Stimulated activated CD8-positive, alpha-beta memory T cell treated with anti-CD3 and anti-CD28 coated beads, Interleukin-7, amount 100 ng/mL, for 48 hours (primary cell): ENCODE results near the gene PRL.

Experiments used
- DNase-seq, 2 donors: peaks; one replicate each; pipeline ENCODE4 v3.0.0-alpha.2; 2020; ENCODE audit warnings: low read depth in 1 of 2; ENCODE audit errors: extremely low read depth in 1 of 2

Gene PRL

DNA sequence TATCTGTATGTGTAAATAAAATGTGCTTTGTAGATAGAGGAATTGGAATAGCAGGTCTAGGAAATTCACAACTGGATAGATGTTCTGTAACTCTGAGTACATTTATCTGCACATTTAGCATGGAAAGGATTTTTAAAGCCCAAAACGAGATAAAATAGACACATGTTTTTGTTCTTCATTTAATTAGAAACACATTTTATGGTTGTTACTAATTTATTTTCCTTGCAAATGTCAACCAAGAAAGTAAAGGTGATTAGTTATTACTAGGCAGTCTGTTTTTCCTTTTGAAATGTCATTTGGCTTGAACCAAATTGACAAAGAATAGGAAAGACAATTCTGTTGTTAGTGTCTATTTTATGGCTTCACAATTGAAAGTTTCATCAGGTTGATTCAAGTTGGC lies 769 bp downstream of the PRL start:
- no peak for DNase-seq

DNA sequence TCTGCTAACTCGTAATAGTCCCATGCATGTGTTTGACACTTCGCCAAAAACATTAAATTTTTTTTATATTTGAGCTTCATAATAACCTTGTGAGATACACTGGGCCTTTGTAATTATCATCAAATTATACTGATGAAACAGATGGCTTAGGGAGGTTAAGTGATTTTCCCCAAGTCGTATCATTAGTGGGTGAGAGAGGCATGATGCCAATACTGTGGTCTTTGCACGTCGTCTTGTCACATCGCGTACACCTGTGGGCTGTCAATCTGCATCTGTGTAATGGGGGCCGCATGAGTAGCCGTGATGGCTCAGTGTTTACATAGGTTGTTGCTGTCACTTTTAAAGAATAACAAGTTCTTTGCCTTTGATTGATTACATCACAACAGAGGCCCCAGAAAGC lies 1.7 kb downstream of the PRL start:
- no peak for DNase-seq

DNA sequence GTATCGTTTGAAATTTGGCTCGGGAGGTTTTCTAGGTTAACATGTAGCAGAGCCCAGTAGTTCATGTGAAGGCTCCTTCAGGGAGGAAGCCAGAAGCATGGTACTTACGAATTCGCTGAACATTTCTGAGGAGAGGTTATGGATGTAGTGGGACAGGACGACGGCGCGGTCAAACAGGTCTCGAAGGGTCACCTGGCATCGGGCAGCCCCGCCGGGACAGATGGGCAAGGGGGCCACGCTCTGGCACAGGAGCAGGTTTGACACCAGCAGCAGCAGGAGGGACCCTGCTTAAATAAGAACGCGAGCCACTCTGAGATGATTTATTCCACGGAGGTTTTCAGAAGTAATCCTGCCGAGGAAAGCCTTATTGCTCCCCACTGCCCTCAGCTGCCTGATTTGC lies 2.5 kb downstream of the PRL start:
- no peak for DNase-seq

DNA sequence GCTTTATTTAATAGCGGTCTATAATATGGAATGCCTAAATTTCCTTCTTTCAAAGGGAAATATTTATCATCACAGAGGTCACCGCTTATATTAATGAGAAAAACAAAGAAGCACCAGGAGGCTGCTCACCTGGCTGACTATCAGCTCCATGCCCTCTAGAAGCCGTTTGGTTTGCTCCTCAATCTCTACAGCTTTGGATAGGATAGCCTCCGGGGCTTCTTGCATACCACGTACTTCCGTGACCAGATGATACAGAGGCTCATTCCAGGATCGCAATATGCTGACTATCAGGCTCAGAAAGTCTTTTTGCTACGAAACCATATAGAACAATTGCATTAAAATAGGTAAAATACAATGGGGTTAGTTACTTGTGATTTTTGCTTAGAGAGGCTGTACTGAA lies 6.8 kb downstream of the PRL start:
- no peak for DNase-seq

DNA sequence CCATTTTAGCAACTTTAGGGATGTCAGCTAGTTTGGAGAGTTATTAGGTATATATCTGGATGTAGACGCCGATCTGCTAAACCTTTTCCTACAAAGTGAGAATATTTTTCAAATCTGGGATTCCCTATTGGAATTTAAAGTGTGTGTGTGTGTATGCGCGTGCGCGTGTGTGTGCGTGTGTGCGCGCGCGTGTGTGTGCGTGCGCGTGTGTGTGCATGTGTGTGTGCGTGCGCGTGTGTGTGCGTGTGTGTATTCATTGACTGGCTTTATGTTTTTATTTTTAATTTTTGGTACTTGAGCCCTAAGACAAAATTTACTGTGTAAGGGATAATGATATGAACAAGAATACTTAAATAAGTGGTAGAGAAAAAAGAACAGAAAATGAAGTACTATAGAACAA lies 8.1 kb downstream of the PRL start:
- no peak for DNase-seq

DNA sequence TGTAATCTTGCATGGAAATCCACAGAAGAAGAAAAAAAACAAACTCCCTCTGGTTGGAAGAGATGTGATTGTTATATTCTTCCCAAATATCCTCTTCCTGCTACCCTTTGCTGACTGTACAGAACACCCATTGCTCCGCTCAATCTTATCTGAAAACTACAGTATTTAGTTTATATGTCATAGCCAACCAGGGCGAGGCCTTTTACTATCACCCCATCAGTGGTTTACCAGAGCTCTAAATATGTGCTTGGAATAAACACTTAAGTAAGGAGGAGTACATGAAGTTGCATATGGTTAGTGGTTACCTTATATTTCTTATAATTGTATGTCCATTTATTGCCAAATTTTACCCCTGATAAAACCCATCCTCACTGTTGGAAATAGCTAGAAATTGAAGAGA lies 12.2 kb downstream of the PRL start:
- no peak for DNase-seq

DNA sequence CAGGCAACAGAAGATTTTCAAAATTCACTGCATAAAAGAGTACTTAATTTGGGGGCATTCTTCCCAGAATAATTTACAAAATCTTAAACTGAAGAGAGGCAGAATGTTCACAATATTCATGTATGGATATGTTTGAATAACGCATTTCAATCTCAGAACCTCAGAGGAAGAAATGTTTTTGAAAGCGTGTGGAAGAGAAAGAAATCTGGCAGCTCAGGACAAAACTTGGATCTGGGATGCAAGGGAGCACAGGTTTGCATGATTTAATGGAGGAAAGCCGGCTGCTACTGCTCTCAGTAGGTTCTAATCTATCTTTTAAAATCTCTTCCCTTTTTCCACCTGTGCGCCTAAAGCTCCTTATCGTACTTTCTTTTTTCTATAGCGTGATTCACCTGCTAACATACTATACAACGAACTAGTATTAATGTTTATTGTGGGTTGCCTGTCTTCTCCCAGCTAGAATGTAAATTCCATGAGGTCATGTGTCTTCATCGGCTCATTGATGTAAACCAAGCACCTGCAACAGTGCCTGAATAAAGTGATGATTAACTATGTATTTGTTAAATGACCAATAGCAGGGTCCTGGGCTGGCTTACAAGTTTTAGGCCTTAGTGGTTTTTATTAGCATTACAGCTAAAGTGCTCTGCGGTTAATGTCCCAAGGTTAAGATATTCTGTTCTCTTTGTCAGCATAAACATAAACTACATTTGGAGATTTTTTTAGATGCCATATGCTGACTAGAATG lies 15.3 kb downstream of the PRL start:
- DNase-seq, result no peak

DNA sequence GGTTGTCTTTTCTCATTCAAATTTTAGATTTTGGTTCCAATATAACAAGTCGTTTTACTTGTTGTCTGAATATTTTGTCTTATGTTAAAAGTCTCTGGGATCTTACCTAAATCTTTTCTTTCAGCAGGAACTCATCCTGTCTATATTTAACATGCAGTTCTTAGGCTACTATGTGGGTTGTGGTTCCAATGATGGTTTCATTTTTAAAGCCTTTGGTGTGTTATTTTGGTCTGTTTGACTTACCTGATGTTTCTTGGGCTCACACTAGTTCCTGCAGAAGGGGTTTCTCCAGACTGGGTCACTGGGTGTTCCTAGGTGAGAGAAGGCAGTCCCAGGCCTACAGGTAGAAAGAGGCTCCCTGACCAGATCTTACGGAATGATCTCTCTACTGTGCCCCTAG lies 17.4 kb downstream of the PRL start:
- no peak for DNase-seq

DNA sequence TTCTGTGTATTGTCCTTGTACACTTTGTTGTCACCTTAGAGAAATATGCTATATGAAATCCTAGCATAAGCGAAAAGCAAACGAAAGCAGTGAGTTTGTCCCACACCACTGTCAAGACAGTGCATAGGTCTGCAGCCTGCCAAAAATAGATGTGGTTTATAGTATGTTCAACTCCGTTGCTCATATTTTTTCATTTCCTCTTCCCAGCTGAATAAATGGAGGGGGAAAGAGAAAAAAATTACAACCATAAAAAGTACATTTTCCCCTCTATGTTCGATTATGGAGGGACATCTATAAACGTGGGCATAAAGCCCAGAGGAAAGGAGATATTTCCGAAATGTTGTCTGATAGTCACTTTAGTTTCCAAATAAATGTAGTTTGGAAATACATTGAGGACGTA lies 25.8 kb downstream of the PRL start:
- no peak for DNase-seq

DNA sequence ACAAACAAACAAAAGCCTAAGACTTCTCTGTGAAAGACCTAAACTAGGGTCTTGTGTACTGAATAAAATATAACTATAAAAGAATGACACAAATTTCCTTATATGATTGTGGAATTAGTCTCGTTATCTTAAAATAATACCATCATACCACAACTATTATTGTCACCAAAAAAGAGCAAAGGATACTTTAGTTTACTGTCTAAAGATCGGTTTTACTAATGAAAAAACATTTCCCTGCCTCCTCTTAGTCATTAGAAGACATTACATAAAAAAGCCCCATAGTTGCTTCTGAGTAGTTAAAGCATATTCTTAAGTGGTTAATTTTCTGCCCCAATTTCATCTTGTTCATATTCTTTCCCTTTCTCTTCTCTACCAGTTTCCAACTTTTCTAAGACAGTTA lies 33.1 kb downstream of the PRL start:
- no peak for DNase-seq

DNA sequence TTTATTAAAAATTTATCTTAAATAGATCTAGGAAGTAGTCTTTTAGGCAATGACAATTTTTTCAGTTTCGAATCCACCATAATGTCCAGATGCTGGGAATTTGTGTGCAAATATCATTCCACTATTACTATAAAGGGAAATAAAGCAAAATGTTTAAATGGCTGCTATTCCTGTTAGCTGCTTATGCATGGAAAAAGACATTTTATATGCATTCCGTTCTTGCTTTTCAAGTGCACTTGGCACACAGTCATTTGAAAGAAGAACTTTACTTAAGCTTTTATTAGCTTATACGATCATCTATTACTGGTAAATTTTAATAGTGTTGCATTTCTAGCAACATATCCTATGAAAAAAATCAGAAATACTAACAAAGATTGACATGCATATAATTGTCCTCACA lies 42.0 kb downstream of the PRL start:
- DNase-seq, result no peak

DNA sequence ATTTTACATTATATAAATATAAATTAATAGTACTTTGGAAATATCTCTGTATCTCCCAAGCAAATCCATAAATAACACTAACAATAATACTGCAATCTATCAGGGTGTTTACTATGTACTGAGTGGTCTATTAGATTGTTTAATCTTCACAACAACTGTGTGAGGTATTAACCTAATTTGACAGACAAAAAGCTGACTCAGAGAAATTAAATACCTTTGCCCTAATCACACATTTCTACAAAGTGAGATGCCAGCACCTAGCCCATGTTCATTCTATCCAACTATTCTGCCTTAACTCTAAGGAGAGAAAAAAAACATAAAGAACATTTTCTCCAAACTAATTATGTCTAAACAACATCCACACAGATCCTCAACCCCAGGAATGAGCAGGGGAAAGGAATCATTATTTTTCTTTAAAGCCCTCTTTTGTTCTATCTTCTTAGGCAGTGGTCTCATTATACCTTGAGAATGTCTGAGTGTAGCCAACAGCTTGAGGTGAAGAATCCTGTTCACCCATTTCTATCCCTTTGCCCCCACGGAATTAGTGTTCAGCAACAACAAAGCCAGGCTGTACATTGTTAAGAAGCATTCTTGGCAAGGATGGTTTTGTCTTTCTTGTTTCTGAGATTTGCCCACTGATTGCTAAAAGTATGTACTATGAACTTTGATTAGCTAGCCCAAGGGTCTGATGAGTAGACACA lies 42.7 kb downstream of the PRL start:
- DNase-seq, result no peak

DNA sequence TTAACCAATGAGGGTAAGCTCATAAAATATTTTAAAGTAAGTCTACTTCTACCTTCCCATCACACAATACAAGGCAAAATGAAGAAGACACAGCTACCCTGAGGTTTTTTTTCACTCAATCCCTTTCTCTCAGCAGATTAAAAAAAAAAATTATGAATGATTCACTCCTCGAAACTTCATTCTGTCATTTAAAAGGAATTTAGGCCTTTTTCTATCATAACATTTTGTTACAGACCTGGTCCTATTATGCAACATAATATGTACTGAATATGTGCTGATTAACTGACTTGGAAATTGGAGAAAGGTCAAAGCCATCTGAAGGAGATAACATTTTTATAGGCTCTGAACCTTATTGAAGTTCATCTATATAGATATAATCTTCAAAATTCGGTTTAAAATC lies 45.5 kb downstream of the PRL start:
- DNase-seq, result no peak

DNA sequence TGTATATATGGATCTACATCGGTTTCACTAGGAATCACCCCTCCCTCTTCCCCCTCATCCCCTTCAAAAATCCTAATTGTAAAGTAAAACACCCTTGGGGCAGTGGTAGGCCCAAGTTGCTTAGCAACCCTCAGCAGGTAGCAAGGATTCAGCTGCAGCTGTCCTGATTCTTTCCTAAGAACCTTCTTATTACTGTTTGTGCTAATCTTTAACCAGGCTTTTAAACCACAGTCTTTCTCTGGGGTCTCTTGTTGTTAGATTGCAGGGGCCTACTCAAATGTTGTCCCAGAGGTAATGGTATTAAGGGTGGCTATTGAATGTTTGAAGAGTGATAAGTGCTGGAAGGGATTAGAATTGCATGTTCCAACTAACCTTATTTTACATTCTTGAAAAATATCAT lies 46.4 kb downstream of the PRL start:
- DNase-seq, result no peak

DNA sequence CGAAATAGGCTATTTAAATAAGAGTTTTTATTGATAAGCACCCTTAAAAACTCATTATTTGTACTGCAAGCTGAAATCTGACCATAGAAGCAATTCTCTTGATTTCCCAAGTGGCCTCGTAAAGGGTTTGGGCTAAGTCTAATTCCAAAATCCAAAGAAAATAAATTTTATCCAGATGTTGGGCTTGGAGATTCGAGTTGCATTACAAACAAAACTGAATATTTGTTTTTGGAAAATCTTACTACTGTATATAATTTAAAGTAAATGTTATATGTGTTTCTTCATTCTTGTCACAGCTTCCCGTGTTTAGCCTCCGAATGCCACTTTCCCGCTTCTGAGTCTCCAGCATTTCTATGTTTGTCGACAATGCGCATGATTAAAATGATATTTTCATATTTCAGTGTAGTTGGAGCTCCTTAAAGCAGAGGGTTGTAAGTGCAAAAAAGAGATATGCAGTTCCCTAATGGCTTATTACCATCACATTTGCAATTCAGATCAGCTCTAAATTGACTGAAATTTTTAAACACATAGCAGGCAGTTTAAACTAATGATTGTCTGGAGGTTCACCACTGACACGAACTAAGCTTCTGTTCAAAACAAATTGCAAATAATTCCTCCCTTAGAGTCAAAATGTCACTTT lies 47.0 kb downstream of the PRL start:
- DNase-seq, result no peak

DNA sequence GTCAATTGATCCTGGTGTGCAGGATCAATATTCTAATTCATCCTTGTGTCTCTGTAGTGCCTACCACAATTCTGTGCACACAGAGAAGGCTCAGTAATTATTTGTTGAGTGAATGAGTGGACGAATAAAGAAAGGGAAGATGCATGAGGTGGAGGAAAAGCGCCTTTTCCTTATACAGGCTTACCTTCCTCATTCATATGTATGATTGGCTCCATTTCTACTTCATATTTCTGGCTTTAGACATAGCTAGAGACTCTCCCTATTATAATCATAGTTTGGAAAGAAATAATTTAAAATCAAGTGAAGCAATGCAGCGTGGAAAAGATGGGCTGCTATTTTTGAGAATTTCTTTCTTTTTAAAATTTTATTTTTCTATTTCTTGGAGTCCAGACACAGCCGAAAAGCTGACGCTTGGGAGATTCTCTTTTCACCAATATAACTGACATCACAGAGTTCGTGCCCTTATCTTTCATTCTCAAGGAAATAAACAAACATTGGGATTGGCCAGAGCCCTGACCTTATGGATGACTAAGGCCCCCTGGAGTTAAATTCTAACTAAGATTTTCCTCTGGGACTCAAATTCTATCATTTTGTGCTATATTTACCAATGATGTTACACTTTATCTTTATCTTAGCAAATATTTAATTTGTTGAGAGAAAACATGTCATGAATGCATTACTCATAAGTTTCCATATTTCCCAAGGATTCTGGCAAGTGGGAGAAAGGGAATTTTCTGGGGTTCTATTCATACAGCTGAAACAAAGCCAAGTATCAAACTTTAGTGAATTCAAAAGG lies 48.1 kb downstream of the PRL start:
- no peak for DNase-seq

DNA sequence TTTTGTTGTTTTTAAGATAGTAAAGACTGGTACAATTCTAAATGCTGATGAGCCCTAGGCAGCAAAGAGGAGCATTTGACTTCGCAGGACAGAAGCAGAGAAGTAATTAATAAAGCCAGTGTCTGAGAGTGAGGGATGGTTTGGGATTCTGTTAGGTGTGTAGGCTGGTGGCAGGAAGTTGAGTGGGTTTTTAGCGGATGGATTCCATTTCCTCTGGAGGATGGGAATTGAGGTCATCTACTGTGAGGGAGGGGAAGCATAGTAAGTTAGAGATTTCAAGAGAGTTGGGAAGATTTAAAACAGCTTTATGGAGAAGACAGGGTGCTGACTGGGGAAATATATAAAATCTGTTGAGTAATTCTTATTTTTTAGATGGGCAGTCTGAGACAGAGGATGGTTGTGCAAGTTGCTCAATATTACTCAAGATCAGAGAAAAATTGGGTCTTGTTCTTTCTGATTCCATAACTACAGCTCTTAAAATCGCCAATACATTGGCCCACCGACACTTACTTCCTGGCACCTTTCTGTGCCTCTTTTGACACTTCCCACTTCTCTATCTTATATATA lies 48.8 kb downstream of the PRL start:
- no peak for DNase-seq

DNA sequence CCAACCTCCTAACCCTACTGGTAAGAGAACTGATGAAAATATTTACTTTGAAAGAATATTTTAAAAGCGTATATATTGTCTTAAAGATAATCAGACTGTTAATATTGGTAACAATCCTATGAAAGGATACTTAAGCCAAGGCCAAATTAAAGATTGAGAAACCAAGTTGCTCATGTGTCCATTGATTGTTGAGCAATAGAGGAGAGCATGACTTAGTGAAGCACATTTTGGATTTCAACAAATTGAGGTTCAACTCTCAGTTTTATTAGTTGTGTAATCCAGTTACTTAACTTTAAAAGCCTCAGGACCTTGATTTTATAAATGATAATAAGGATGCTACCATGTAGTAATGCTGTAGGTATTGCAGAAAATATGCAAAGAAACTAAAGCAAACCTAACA lies 56.8 kb downstream of the PRL start:
- no peak for DNase-seq

DNA sequence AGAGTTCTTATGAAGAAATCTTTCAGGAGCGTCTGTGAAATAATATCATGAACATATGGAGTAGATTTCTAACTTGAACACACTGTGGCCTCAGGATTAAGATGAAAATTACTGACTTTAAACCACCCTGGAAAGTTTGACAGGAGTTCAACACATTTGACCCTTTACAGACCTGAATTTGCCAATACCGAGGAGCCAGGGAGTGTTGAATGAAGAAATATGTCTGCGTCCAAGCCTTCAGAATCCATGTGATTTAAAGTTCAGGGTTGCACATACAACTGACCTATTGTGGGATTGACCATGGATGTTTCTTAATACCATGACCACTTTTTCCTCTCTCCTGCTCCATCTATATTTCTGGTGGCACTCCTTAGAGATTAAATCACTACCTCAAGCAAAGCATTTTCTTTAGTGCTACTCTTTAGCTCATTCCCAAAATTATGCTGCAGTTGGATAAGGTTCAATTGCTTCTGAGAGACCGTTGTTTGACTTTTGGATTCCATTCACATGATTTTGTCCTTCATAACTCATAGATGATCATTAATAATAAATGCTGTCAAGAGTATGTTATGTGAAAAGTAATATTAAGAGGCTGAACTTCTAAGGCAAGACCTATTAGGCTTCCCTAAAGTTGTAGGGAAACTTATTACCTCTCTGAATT lies 57.4 kb downstream of the PRL start:
- no peak for DNase-seq

DNA sequence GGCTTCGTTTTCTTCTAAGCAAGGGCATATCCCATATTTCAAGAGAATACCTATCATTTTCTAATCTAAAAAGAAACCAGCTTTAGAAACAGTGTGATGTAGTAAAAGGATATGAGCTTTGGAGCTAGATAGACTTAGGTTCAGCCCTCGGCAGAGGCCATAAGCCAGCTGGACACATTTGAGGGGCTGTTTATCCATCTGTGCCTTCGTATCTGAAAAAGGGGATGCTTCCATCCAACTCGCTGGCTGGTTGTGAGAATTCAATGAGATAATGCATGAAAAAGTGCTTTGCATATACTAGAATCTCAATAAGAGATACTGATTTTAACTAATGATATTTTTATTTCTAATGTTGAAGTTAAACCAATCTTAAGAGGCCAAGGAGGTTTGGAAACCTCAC lies 58.0 kb downstream of the PRL start:
- DNase-seq, result no peak

DNA sequence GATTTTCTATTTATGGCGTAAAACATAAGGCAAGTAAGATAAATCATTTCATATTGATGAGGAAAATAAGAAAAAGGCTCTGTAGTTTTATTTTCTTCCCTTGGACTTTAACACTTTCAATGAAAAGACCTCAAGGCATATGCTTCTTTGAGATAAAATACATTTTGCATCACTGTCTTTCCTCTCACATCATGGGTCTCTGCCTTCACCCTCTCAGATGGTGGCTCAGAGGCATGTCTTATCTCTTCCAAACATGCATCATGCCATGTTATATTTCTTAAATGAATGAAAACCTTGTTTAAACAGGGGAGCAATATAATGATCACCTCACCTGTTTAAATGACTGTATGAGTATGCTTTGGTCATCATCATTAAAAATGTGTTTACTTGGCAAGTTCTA lies 59.3 kb downstream of the PRL start:
- no peak for DNase-seq
